NCI-H2107 (cell line): ENCODE measurements around the gene TRPV6.

Experiments used
- DNase-seq: peaks from one replicate; lab custom pipeline; 2025; lab: John Stamatoyannopoulos, UW

Gene TRPV6

DNA sequence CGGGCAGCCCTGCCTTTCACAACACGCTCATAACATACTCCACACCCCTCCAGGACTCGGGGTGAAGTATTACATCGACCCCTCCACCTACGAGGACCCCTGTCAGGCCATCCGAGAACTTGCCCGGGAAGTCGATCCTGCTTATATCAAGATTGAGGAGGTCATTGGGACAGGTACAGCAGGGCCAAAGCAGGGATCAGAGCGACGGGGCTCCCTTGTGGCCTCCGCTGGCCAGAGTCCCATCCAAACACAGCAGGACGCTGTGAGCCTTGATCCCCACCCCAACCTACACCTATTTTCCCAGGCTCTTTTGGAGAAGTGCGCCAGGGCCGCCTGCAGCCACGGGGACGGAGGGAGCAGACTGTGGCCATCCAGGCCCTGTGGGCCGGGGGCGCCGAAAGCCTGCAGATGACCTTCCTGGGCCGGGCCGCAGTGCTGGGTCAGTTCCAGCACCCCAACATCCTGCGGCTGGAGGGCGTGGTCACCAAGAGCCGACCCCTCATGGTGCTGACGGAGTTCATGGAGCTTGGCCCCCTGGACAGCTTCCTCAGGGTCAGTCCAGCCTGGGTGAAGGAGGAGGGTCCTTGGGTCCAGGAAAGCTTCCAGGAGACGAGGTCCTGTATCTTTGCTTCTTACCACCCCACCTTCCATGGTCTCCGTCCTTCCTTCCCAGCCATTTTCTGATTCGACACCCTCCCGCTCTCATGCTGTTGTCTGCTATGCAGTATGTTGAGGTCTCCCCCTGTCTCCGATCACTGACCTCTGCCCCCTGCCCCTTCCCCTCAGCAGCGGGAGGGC, 17.2 kb downstream of the TRPV6 start:
- no peak for DNase-seq

DNA sequence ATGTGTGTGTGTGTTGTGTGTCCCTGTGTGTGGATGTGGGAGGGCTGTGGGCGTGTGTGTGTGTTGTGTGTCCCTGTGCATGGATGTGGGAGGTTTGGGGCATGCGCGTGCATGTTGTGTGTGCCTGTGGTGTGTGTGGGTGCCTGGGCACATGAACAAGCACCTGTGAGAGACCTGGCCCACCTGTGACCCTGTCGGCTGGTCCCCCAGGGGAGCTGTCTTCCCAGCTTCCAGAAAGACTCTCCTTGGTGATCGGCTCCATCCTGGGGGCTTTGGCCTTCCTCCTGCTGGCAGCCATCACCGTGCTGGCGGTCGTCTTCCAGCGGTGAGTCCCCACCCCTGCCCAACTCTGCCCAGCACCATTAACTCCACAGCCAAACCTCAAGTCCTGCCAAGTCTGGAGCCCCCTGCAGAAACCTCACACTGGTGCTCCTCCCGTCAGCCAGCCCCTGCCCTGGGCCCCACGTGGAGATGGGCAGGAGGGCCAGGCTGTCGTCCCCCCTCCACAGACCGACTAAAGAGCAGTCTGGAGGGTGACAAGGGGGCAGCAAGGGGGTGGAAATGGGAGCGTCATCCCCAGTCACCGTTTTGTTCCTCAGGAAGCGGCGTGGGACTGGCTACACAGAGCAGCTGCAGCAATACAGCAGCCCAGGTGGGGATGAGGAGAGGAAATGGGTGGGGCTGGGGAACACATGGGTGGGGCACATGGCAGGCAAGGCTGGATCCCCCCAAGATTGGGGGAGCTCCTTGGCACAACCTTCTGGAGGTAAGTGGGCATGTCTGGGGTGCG, 18.0 kb downstream of the TRPV6 start:
- DNase-seq, result no peak

DNA sequence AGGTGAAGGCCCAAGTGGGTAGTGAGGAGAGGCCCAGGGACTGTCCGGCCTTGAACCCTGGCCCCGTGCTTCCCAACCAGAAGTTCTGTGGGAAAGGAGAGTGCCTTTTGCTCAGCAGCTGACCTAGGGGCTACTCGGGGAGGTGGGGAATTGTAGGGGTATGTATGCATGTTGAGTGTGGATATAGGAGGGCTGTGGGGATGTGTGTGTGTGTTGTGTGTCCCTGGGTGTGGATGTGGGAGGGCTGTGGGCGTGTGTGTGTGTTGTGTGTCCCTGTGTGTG, 18.5 kb downstream of the TRPV6 start:
- no peak for DNase-seq

DNA sequence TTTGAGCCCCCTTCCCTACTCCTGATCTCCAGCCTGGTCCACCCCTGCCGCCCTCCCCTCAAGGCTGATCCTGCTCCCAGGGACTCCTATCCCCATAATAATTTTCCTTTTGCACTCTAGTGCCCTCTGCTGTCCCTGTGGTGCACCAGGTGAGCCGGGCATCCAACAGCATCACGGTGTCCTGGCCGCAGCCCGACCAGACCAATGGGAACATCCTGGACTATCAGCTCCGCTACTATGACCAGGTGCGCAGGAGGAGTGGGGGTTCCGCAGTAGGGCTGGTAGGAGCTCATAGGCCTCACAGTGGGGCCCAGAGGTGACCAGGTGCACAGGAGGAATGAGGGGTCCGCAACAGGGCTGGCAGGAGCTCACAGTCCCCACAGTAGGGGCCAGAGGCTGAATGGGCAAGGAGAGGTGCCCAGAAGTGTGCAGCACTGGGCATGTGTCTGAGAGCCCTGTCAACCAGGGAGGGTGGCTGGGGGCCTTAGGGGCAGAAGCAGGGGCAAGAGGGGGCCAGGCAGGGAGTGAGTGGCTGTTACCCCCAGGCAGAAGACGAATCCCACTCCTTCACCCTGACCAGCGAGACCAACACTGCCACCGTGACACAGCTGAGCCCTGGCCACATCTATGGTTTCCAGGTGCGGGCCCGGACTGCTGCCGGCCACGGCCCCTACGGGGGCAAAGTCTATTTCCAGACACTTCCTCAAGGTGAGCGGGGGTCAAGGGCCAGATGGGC, 19.0 kb downstream of the TRPV6 start:
- DNase-seq, result no peak

DNA sequence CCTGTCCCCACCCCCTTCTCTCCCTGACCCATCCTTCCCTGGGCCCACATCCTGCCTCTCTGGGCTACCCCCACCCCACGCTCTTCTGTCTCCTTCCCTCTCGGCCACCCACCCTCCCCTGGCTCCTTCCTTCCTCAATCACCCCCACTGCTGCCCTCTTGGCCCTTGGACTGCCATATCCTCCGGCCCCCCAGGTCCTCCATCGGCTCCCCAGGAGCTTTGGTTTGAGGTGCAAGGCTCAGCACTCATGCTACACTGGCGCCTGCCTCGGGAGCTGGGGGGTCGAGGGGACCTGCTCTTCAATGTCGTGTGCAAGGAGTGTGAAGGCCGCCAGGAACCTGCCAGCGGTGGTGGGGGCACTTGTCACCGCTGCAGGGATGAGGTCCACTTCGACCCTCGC, 19.8 kb downstream of the TRPV6 start:
- no peak for DNase-seq

DNA sequence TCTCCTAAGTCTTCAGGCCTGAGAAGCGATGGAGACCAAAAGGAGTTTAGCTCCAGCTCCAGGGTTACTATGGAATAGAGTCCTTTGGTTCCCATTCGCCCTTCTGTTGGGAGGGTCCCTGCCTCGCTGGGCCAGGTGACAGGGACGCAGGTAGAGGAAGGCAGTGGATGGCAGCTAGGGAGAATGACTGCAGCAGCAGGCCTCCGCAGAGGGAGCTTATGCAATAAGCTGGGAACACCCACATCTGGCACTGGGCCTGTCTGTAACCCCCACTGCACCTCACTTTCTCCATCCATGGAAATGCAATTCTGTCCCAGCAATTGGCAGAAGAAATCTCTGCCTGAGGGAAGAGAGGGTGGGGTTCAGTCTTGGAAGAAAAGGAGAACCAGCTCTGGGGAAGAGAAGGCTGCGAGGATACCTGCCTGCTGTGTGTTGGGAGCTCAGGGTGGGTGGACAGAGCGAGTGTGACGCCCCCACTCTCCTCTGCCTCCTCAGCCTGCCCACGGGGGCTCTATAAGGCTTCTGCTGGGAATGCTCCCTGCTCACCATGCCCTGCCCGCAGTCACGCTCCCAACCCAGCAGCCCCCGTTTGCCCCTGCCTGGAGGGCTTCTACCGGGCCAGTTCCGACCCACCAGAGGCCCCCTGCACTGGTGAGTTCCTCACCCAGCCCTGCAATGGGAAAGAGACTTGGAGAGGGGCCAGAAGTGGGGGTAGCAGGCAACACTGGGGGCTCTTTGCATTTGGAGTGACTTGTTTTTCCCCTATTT, 20.4 kb downstream of the TRPV6 start:
- DNase-seq, result no peak

DNA sequence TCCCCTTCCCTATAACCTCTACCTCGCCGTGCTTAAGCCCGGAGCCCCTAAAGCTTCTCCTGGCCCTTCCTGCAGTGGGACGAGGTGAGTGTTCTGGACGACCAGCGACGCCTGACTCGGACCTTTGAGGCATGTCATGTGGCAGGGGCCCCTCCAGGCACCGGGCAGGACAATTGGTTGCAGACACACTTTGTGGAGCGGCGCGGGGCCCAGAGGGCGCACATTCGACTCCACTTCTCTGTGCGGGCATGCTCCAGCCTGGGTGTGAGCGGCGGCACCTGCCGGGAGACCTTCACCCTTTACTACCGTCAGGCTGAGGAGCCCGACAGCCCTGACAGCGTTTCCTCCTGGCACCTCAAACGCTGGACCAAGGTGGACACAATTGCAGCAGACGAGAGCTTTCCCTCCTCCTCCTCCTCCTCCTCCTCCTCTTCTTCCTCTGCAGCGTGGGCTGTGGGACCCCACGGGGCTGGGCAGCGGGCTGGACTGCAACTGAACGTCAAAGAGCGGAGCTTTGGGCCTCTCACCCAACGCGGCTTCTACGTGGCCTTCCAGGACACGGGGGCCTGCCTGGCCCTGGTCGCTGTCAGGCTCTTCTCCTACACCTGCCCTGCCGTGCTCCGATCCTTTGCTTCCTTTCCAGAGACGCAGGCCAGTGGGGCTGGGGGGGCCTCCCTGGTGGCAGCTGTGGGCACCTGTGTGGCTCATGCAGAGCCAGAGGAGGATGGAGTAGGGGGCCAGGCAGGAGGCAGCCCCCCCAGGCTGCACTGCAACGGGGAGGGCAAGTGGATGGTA, 21.5 kb downstream of the TRPV6 start:
- no peak for DNase-seq

DNA sequence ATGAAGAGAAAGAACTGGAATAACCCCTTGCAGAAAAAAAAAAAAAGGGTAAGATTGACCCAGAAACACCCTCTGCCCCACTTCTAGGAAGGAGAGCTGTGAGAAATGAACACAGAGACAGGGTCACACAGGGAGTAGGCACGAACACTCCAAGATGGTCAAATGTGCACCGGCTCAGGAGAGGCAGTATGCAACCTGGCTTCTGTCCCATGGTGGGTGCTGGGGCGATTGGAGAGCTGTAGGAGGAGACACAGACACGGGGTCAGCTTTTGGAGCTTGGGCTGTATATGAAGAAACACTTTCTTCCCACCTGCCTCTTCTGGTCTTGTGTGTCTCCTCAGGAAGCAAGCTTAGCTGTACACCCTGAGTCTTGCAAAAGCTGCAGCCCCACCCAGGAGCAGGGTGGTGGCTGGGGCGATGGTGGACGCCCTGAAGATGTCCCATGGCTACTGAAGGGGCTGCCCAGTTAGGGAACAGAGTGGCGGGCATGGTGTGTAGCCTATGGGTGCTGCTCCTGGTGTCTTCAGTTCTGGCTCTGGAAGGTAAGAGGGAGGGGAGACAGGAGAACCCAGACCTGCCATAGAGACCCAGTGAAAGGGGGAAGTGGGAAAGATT, 22.7 kb downstream of the TRPV6 start:
- no peak for DNase-seq

DNA sequence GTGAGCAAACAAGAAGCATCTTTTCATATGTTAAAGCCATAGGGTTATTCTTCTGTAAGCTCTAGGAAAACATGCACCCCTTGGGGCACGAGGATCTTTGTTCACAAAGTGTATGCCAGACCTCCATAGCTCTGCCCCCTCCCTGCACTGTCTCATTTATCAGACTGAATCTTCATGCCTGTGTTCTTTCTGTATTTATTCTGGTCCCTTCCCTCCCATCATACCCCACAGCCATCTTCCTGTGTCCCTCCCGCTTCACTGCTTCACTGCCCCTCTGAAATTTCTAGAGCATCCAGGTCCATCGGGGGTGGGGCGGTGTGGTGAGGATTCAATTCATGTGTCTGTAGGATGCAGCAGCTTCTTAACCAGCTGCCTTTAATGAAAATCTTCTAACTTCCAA, 23.2 kb downstream of the TRPV6 start:
- no peak for DNase-seq

DNA sequence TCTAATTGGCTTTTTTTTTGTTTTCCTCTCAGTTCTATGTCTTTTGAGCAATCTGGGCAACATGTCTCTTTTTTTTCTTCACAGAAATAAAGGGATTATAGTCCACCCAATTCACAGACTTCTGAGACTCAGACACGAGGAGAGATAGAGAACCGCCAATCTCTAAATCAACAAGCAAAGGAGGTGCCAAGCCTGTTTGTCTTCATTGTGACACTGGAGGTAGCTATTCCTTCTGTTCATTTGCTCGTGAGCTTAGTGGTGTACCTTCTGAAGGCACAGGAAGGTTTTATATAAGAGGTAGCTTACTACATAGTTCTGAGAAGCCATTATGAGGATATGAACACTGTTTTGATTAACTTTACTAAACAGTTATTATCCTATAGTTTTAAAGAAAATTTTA, 24.6 kb downstream of the TRPV6 start:
- no peak for DNase-seq

DNA sequence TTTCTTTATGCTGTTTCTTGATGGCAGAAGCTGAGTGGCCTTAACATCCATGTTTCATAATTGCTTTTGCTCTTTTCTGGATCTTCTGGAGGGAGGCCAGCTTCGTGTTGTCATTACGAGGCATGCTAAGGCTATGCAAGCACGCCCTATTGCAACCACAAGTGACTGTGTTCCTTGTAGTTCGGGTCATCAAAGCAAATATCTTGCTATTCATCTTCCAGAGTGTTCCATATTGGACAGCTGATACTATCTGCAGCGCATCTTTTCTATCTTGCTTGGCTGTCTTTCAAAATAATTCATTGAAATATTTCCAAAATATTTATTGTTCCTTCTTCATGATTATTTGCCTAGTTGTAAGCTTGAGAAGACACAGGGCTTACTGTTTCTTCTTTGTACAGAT, 25.7 kb downstream of the TRPV6 start:
- DNase-seq, result no peak

DNA sequence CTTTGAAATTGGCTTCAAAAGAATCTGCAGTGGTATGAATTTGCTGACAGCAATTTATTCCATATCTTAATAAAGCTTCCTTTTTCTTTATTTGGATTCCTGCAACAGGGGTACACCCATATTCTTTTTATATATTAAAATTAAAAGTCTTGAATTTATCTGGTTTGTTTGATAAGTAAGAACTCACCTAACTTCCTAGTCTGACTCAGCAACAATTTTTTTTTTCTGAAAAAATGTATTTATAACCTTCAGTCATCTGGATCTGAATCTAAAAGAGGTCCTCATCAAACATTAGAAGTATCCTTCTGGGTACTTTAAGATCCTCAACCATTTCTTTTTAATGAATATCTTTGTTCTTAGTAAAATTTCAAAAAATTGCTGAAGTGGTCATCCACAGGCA, 26.1 kb downstream of the TRPV6 start:
- no peak for DNase-seq

DNA sequence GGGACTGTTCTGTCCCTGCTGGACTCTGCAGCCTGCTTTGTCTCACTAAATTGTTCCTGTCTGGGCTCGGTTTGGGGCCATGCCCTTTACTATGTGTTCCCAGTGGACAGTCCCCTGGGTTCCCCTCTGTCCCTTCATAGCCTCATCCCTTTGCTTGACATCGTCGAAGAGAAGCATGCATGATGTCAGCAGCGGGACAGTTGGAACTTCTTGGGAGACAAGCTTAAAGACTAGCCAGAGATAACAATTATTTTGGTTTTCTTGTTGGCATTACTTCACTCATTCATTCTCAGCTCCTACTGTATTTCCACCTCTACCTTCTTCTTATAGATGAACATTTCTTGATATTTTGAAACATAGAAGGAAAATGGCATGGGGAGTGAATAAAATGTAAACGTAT, 27.9 kb downstream of the TRPV6 start:
- DNase-seq, result no peak

DNA sequence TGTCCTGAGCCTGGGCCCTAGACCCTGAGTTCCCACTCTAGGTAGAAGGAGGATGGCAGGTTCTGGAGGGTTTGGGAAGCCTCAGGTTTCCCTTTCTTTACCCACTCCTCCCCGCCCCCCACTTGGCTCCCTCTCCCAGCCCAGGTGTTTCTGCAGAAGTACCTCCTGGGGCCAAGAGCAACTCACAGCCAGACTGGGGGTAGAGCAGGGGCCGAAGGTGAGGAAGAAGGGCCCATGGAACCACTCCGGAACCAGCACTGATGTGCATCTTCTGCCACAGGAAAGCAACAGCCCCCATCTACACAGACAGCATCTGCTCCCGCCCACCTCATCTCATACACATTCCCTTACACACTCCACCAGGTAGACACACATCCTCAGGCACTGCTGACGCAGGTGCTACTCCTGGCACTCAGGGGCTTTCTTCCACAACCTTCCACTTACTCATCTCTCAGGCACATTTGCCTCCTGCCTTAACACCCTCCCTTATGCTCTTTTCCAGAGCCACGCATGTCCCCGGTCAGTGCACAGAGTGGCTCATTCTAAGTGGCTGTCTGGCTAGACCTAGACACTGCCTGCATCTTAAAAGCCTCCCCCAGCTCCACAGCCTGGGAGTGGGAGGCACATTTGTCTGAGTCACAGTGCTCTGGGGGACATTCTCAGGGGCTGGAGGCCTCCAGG, 28.8 kb downstream of the TRPV6 start:
- no peak for DNase-seq

DNA sequence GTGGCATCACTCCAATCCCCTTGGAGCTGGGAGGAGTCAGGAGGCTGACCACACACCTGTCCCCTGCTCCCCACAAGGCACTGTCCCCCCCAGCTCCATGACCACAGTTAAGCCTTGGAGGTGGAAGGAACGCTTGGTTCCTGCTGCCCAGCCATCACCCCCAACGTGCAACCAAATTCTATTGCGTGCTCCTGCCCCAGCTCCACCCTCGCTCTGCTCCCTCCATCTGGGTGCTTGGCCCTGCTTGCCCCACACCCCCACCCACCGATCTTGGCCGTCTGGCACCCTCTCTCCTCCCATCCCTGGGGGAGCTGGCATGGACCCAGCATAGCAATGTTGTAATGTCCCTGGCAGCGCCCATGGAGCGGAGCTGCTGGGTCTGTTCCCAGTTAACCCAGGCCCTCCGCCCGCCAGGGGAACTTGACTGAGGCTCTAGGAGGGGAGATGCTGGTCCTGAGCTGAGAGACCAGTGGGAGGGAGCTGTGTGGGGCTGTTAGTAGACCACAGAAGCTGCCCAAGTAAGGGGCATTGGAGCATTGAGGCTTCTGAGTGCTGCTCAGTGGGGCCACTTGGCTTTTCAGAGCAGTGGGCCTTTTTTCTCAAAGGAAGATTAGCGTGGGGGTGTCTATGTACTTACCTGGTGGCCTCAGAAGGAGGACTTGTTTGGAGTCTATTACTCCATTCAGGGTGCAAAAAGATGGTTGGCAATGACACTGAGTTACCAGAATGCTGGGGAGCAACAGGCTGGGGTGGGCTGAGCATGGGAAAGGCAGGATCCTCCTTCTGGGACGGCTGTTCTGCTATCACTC, 29.6 kb downstream of the TRPV6 start:
- no peak for DNase-seq

DNA sequence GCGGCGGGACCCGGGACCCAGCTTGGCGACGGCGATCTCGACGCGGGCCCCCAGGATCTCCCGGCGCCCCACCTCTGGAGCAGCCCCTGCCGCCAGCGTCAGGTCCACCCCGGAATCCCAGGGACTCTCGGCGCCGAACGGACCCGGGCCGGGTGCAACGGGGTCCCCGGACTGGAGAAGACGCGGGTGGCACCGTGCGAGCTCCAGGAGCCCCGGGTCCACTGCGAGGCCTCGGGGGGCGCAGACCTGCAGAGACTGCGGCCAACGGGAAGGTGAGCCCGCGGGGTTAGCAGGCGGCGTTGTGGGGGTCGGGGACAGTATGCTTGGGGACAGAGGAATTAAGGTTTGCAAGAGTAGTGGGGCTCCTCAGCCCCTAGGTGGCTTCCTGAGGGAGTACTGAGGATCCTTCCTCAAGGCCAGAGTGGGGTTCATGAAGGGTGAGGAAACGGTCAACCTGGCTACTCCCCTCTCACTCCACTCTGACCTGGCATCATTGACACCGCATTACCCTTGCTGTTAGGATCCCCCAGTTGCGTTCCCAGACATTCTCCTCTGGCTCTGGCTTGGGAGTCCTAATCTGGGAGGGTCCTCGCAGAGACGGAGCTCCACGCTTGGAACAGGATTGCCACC, 30.3 kb downstream of the TRPV6 start:
- DNase-seq, result no peak

DNA sequence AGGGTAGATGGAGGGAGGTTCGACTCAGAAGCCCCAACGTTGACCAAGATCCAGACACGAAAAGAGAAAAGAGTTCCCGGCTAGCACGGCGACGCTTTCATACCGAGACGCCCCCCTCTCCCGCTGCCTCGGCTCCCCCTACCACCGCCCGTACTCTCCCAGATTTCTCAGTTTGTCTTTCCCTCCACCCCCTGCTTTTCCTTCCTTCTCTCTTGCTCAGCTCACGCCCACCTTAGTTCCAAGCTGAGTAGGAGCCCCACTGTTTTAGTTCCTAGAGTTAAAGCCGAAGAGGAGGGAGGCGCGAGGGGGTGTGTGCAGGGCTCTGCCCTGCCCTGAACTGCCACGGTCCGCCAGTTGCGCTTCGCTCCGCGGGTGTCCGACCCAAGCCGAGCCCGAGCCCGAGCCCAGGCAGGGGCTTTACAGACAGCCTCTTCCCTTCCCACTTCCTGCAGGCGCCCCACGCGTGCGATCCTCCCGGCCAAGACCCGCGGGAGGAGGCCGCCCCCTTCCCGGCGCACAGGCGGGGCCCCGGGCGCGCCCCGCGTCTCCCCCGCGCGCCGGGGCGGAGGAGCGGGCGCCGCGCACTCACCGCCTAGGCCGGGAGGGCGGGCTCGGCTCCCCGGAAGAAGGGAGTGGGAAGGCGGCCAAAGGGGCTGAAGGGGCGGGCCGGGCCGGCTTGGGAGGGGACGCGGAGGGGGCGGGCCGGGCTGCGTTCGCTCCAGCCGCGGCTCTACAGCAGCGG, 31.0 kb downstream of the TRPV6 start, which contains the start of gene EPHB6:
TSS of gene EPHB6 (plus strand) at position 705 of the 742 bp plus-strand sequence. CDS start 8,152 bp downstream, outside the sequence.
- no peak for DNase-seq

DNA sequence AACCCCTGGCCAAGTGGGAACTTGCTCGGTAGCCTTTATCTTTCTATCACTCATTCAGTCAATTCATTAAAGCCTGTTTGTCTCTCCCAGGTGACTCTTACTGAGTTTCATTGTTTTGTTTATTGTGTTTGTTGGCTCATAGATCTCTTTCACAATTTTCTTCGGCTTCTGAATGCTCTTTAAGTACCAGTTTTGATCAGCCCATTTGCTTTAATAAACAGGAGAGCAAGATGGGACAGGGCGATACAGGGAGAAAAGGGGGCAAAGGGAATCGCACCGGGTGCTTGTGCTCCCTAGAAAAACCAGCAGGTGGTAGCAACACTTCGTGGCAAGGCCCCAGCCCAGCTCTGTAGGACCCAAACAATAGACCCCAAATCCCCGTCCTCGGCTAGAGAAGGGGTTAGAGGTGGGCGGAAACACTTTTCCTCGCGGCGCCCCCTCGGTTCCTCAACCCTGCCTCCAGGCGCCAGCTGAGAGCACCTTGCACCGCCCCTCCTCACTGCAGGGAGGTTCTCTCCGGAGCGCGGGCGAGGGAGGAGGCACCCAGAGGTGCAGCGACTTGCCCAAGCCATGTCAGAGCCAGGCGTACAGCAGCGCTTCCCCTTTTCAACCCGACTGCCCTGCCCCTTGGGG, 31.7 kb downstream of the TRPV6 start:
- DNase-seq, result peak; percentile 48
